Muscle of leg (tissue), 11 donors: ENCODE measurements around the gene HBE1. TPM values are rescaled to one million over a fixed set of nuclear protein-coding genes. Genes with fewer than 3 reads are reported as not detected.

Source experiments
- DNase-seq: peaks from one replicate; pipeline ENCODE4 v3.0.0; 2013
- H3K27ac ChIP-seq: one replicate; pipeline ENCODE4 v1.5.1; 2013; ENCODE audit warnings: mild to moderate bottlenecking, low read length, control low read depth
- H3K27me3 ChIP-seq: one replicate; pipeline ENCODE4 v1.6.1; 2013; ENCODE audit warnings: low read length; ENCODE audit not compliant: control insufficient read depth, insufficient read depth
- H3K36me3 ChIP-seq: one replicate; pipeline ENCODE4 v1.6.1; 2013; ENCODE audit warnings: low read length; ENCODE audit not compliant: control insufficient read depth, insufficient read depth
- H3K4me1 ChIP-seq: one replicate; pipeline ENCODE4 v1.6.1; 2013; ENCODE audit warnings: low read length; ENCODE audit not compliant: control insufficient read depth, insufficient read depth
- H3K4me3 ChIP-seq: one replicate; pipeline ENCODE4 v1.5.1; 2013; ENCODE audit warnings: low read length, control low read depth
- H3K9me3 ChIP-seq: replicated peaks from 2 replicates; pipeline ENCODE4 v1.6.1; 2013; ENCODE audit warnings: low read depth, low read length; ENCODE audit not compliant: control insufficient read depth
- WGBS: methylation state at CpG from one replicate; pipeline ENCODE4 v1.1.5; 2013; ENCODE audit warnings: missing lambda C conversion rate; ENCODE audit not compliant: insufficient coverage; 5-methylcytosine and 5-hydroxymethylcytosine counted together
- polyA plus RNA-seq, 8 donors: library from polyadenylated mRNA; unstranded; fragments of 120-200 nt; gene quantifications; one replicate each; pipeline versions ENCODE4 v1.2.1 to v1.2.3, GENCODE V29; 2013; ENCODE audit warnings: inconsistent platforms in 1 of 8, low replicate concordance in 1 of 8; ENCODE audit not compliant: insufficient read length in 8 of 8, insufficient read depth in 1 of 8
- total RNA-seq: library from RNA; stranded (reverse); fragments of 120-200 nt; gene quantifications from one replicate; pipeline ENCODE4 v1.2.4, GENCODE V29; 2013

The HBE1 gene
- total and polyA plus RNA-seq, 9 donors = 6.7 to 64.8 (median 17.1) TPM

DNA sequence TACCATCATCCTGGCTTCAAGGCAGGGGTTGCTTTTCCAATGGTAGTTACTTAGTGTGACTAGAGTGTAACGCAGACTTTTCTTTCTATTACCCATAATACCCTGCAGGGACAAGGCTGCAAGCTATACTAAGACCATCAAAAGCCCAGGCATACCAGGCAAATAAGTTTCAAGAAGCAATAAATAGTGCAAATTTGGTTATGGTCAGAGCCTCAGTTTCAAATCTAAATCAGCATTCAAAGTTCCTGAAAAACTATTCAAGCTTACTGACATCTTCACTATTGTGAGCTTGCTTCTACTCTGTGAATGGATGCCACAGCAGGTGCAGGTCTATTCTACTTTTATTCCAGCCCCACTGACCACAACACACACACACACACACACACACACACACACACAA lies 40.4 kb downstream of the HBE1 start:
- Histone ChIP-seq H3K4me3 (no peak overlapping the region), H3K9me3 (no peaks in the 10 kb centered on the region), H3K4me1 (no peaks in the 10 kb centered on the region), H3K36me3 (no peaks in the 10 kb centered on the region), H3K27ac (no peak overlapping the region), H3K27me3 (no peaks in the 10 kb centered on the region)
- no peak for DNase-seq
- WGBS = no CpG with 5 or more reads among the region's 1 CpG

DNA sequence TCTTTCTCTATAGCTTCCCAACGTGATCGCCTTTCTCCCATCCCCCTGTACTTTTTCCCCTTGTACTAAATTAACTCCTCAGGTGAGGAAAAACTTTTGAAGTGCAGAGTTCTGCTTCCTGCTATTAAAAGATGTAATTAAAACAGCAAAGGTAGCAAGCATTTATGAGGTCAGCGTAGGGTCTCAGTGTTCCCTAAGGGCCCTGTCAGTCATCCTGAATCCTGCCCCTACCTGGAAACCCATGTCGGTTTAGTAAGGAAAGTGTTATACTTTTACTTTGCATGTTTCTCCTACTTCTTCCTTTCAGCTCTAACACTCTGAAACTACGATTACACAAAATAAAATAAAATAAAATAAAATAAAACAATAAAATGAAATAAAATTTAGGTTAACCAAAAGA lies 41.6 kb downstream of the HBE1 start:
- DNase-seq = no peak
- no CpG with 5 or more reads among the region's 5 CpGs for WGBS
- Histone ChIP-seq H3K27me3 (no peaks in the 10 kb centered on the region), H3K9me3 (no peaks in the 10 kb centered on the region), H3K4me1 (no peaks in the 10 kb centered on the region), H3K27ac (no peak overlapping the region), H3K36me3 (no peaks in the 10 kb centered on the region), H3K4me3 (no peak overlapping the region)

DNA sequence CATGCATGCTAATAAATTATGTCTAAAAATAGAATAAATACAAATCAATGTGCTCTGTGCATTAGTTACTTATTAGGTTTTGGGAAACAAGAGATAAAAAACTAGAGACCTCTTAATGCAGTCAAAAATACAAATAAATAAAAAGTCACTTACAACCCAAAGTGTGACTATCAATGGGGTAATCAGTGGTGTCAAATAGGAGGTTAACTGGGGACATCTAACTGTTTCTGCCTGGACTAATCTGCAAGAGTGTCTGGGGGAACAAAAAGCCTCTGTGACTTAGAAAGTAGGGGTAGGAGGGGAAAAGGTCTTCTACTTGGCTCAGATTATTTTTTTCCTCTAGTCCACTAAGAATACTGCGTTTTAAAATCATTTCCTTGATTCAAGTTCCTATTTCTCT lies 42.1 kb downstream of the HBE1 start:
- no peak overlapping the region for H3K27ac ChIP-seq
- no peaks in the 10 kb centered on the region for H3K4me1 ChIP-seq
- DNase-seq = no peak
- H3K4me3 ChIP-seq = no peak overlapping the region
- H3K9me3 ChIP-seq = no peaks in the 10 kb centered on the region
- H3K36me3 ChIP-seq = no peaks in the 10 kb centered on the region
- no CpG with 5 or more reads among the region's 1 CpG for WGBS
- H3K27me3 ChIP-seq = no peaks in the 10 kb centered on the region

DNA sequence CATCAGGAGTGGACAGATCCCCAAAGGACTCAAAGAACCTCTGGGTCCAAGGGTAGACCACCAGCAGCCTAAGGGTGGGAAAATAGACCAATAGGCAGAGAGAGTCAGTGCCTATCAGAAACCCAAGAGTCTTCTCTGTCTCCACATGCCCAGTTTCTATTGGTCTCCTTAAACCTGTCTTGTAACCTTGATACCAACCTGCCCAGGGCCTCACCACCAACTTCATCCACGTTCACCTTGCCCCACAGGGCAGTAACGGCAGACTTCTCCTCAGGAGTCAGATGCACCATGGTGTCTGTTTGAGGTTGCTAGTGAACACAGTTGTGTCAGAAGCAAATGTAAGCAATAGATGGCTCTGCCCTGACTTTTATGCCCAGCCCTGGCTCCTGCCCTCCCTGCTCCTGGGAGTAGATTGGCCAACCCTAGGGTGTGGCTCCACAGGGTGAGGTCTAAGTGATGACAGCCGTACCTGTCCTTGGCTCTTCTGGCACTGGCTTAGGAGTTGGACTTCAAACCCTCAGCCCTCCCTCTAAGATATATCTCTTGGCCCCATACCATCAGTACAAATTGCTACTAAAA lies 42.9 kb downstream of the HBE1 start, which contains the start of gene HBB:
Gene HBB, minus strand, starts transcription at position 340 of the 579 bp plus-strand sequence. Its CDS starts 50 bp downstream, at position 290.
- Histone ChIP-seq H3K4me3 (no peak within 1 kb of the TSS), H3K27ac (no peak within 1 kb of the TSS), H3K27me3 (no peaks in the 10 kb centered on the region), H3K36me3 (no peaks in the 10 kb centered on the region), H3K4me1 (no peaks in the 10 kb centered on the region), H3K9me3 (no peaks in the 10 kb centered on the region)
- WGBS = no CpG with 5 or more reads among the region's 3 CpGs
- DNase-seq = no peak

DNA sequence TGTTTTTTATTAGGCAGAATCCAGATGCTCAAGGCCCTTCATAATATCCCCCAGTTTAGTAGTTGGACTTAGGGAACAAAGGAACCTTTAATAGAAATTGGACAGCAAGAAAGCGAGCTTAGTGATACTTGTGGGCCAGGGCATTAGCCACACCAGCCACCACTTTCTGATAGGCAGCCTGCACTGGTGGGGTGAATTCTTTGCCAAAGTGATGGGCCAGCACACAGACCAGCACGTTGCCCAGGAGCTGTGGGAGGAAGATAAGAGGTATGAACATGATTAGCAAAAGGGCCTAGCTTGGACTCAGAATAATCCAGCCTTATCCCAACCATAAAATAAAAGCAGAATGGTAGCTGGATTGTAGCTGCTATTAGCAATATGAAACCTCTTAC lies 44.3 kb downstream of the HBE1 start:
- Histone ChIP-seq H3K4me1 (no peaks in the 10 kb centered on the region), H3K27me3 (no peaks in the 10 kb centered on the region), H3K4me3 (no peak overlapping the region), H3K27ac (no peak overlapping the region), H3K36me3 (no peaks in the 10 kb centered on the region), H3K9me3 (no peaks in the 10 kb centered on the region)
- WGBS = no CpG with 5 or more reads among the region's 2 CpGs
- DNase-seq = no peak

DNA sequence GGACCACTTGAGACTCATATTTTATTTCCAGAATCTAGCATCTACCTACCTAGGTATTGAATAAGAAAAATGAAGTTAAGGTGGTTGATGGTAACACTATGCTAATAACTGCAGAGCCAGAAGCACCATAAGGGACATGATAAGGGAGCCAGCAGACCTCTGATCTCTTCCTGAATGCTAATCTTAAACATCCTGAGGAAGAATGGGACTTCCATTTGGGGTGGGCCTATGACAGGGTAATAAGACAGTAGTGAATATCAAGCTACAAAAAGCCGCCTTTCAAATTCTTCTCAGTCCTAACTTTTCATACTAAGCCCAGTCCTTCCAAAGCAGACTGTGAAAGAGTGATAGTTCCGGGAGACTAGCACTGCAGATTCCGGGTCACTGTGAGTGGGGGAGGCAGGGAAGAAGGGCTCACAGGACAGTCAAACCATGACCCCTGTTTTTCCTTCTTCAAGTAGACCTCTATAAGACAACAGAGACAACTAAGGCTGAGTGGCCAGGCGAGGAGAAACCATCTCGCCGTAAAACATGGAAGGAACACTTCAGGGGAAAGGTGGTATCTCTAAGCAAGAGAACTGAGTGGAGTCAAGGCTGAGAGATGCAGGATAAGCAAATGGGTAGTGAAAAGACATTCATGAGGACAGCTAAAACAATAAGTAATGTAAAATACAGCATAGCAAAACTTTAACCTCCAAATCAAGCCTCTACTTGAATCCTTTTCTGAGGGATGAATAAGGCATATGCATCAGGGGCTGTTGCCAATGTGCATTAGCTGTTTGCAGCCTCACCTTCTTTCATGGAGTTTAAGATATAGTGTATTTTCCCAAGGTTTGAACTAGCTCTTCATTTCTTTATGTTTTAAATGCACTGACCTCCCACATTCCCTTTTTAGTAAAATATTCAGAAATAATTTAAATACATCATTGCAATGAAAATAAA lies 44.9 kb downstream of the HBE1 start:
- 80% methylated on average over 3 of the region's 6 CpGs for WGBS
- DNase-seq = no peak
- Histone ChIP-seq H3K4me3 (no peak overlapping the region), H3K27ac (no peak overlapping the region), H3K9me3 (no peaks in the 10 kb centered on the region), H3K36me3 (no peaks in the 10 kb centered on the region), H3K4me1 (no peaks in the 10 kb centered on the region), H3K27me3 (no peaks in the 10 kb centered on the region)

DNA sequence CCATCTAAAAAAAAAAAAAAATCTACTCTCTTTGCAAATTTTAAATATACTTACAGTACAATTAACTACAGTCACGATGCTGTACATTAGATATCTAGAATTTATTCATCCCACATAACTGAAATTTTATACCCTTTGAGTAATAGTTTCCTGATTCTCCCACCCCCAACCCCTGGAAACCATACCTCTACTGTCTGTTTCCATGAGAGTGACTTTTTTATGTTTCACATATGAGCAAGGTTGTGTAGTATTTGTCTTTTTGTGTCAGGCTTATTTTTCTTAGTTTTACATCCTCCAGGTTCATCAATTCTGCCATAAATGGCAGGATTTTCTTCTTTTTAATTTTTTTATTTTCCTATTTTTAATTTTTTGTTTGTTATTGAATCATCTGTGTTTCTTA lies 46.1 kb downstream of the HBE1 start:
- no peak overlapping the region for H3K27ac ChIP-seq
- no peak for DNase-seq
- H3K27me3 ChIP-seq = no peaks in the 10 kb centered on the region
- no peaks in the 10 kb centered on the region for H3K9me3 ChIP-seq
- 80% methylated on average over 1 of the region's 1 CpG for WGBS
- H3K4me3 ChIP-seq = no peak overlapping the region
- H3K4me1 ChIP-seq = no peaks in the 10 kb centered on the region
- H3K36me3 ChIP-seq = no peaks in the 10 kb centered on the region

DNA sequence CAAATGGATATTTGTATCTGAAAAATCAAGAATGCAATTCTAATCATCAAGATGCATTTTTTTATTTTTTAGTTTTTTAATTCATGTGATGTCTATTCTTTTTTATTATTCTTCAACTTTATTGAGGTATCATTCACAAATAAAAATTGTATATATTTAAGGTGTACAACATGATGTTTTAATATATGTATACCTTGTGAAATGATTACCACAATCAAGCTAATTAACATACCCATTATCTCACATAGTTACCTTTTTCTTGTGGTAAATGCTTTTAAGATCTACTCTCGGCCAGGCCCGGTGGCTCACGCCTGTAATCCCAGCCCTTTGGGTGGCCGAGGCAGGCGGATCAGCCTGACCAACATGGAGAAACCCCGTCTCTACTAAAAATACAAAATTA lies 46.6 kb downstream of the HBE1 start:
- 91% methylated on average over 6 of the region's 6 CpGs for WGBS
- no peak for DNase-seq
- H3K27ac ChIP-seq = no peak overlapping the region

More for the DNA sequence above, 46.6 kb downstream of the HBE1 start:
- no peaks in the 10 kb centered on the region for H3K27me3 ChIP-seq
- H3K4me3 ChIP-seq = no peak overlapping the region
- H3K4me1 ChIP-seq = no peaks in the 10 kb centered on the region
- no peaks in the 10 kb centered on the region for H3K36me3 ChIP-seq
- no peaks in the 10 kb centered on the region for H3K9me3 ChIP-seq
